K562 (cell line): ENCODE results near the gene C20orf141. TPM values are rescaled to one million over a fixed set of nuclear protein-coding genes. Genes with fewer than 3 reads are reported as not detected.

Experiments
- ATAC-seq: fragments of 200-7000 bp; cut with Tn5 transposase; 3 replicates; pipeline ENCODE4 v1.9.1; 2020; ENCODE audit warnings: moderate library complexity
- BruUV-seq: library from RNA; stranded (reverse); fragments of 400-500 nt; replicated peaks from 2 replicates; lab custom pipeline; 2021; lab: Mats Ljungman, UMichigan
- CTCF ChIA-PET: fragments of 300-600 bp; formaldehyde crosslinking; extraction: SDS; loops from one replicate; lab custom pipeline; 2021; ENCODE audit warnings: low intra/inter-chr PET ratio; lab: Yijun Ruan, JAX
- POLR2A ChIA-PET: fragments of 300-600, 350-650 bp; sonication (Branson Sonifier 250); formaldehyde crosslinking; extraction: SDS; loops from one replicate; lab custom pipeline; 2021; ENCODE audit warnings: antibody characterized with exemption, inconsistent platforms; lab: Yijun Ruan, JAX
- DNase-seq, 4 experiments: peaks; one replicate each; pipeline versions ENCODE4 v3.0.0 to v3.0.0-alpha.2; 2011 to 2018; ENCODE audit warnings: low spot score in 3 of 4, mixed read lengths in 3 of 4; ENCODE audit errors: extremely low read depth in 1 of 4
- FAIRE-seq: peaks from 2 replicates; lab custom pipeline; 2011; peaks lifted over from hg19 to GRCh38; lab: Jason Lieb, UNC
- H2AFZ ChIP-seq: 2 replicates; pipeline ENCODE4 v1.6.0; 2011; ENCODE audit warnings: low read depth, low read length, control low read depth, inconsistent platforms
- H3K27ac ChIP-seq: fragments of 200-600 bp; 3 replicates; pipeline ENCODE4 v1.8.0; 2011; ENCODE audit warnings: low read depth, mild to moderate bottlenecking, control low read depth, inconsistent platforms, low read length, moderate library complexity, mixed read lengths; ENCODE audit errors: extremely low read depth
- H3K27me3 ChIP-seq, 2 experiments: fragments of 300-600 bp in 1 of 2; 2 replicates in 1 of 2; 3 replicates in 1 of 2; pipeline versions ENCODE4 v1.6.0 to v1.8.0; 2011; ENCODE audit warnings: inconsistent platforms in 2 of 2, low read length in 2 of 2, mild to moderate bottlenecking in 1 of 2, mixed read lengths in 1 of 2, moderate library complexity in 1 of 2; ENCODE audit not compliant: control insufficient read depth in 2 of 2, insufficient read depth in 2 of 2
- H3K36me3 ChIP-seq: fragments of 300-600 bp; 3 replicates; pipeline ENCODE4 v1.8.0; 2011; ENCODE audit warnings: mild to moderate bottlenecking, low read length, inconsistent platforms; ENCODE audit not compliant: control insufficient read depth, insufficient read depth
- H3K4me1 ChIP-seq, 2 experiments: fragments of 200-600 bp in 1 of 2; replicated peaks in 1 of 2; 2 replicates in 1 of 2; 3 replicates in 1 of 2; pipeline versions ENCODE4 v1.5.1 to v1.8.0; 2011; ENCODE audit warnings: inconsistent platforms in 2 of 2, low read length in 2 of 2, mild to moderate bottlenecking in 1 of 2, mixed read lengths in 1 of 2, moderate library complexity in 1 of 2; ENCODE audit not compliant: control insufficient read depth in 2 of 2, insufficient read depth in 2 of 2
- H3K4me2 ChIP-seq: 2 replicates; pipeline ENCODE4 v1.6.1; 2011; ENCODE audit warnings: low read length, control low read depth, inconsistent platforms, mixed read lengths; ENCODE audit not compliant: insufficient read depth
- H3K4me3 ChIP-seq: fragments of 200-600 bp; sonication (generic), shearing (Covaris generic); 2 replicates; pipeline ENCODE4 v1.5.1; 2016; ENCODE audit warnings: control low read depth, inconsistent platforms
- H3K79me2 ChIP-seq: fragments of 200-600 bp; 3 replicates; pipeline ENCODE4 v1.8.0; 2011; ENCODE audit warnings: low read length, inconsistent platforms; ENCODE audit not compliant: control insufficient read depth, insufficient read depth
- H3K9ac ChIP-seq, 2 experiments: 2 replicates each; pipeline versions ENCODE4 v1.6.0 to v1.6.1; 2011; ENCODE audit warnings: low read depth in 2 of 2, low read length in 2 of 2, control low read depth in 1 of 2, inconsistent platforms in 1 of 2, mild to moderate bottlenecking in 1 of 2, mixed read lengths in 1 of 2; ENCODE audit not compliant: insufficient read depth in 1 of 2
- H3K9me1 ChIP-seq: one replicate; pipeline ENCODE4 v1.6.0; 2011; ENCODE audit warnings: inconsistent platforms, mild to moderate bottlenecking, low read length, moderate library complexity; ENCODE audit not compliant: control insufficient read depth, insufficient read depth
- H3K9me3 ChIP-seq: replicated peaks from 2 replicates; pipeline ENCODE4 v1.5.1; 2011; ENCODE audit warnings: low read depth, low read length, inconsistent platforms; ENCODE audit not compliant: control insufficient read depth, insufficient read depth
- H4K20me1 ChIP-seq: replicated peaks from 2 replicates; pipeline ENCODE4 v1.6.1; 2011; ENCODE audit warnings: low read length, inconsistent platforms, mixed read lengths; ENCODE audit not compliant: control insufficient read depth, insufficient read depth
- ATF1 ChIP-seq, 2 experiments: fragments of 450-650 bp in 1 of 2; IDR thresholded peaks; 2 replicates each; pipeline ENCODE4 v1.6.1; 2016; ENCODE audit warnings: missing compliant biosample characterization in 1 of 2, missing genetic modification characterization in 1 of 2
- CREM ChIP-seq: IDR thresholded peaks from 2 replicates; pipeline ENCODE4 v1.6.1; 2014; ENCODE audit warnings: antibody characterized with exemption, low read depth
- HMG20B ChIP-seq: fragments of 250-450 bp; sonication (Bioruptor Pico); IDR thresholded peaks from 2 replicates; pipeline ENCODE4 v1.5.0; 2021; ENCODE audit warnings: mild to moderate bottlenecking
- MAFK ChIP-seq: IDR thresholded peaks from 2 replicates; pipeline ENCODE4 v1.6.1; 2011; ENCODE audit warnings: low read length, improper control_type of control experiment
- MEF2D ChIP-seq: conservative IDR thresholded peaks from 2 replicates; pipeline ENCODE4 v1.6.1; 2016; ENCODE audit warnings: low read depth, missing genetic modification characterization, missing compliant biosample characterization
- ZNF764 ChIP-seq: fragments of 250-450 bp; sonication (Bioruptor Pico); IDR thresholded peaks from 2 replicates; pipeline ENCODE4 v1.4.0; 2020; ENCODE audit warnings: low read depth, mild to moderate bottlenecking, moderate library complexity
- WGBS: fragments of 100-300 bp; shearing (Covaris generic); methylation state at CpG from one replicate; pipeline ENCODE4 v1.1.6; 2016; ENCODE audit warnings: low coverage, mixed read lengths; ENCODE audit not compliant: insufficient coverage; ENCODE audit errors: missing lambda C conversion rate; 5-methylcytosine and 5-hydroxymethylcytosine counted together
- in situ Hi-C: fragments of 300-500 bp; cut with MboI; formaldehyde crosslinking; loops from 4 replicates; pipeline ENCODE4 v1.15.0; 2018; ENCODE audit warnings: inconsistent platforms, mixed read lengths
- intact Hi-C: fragments of 100-400 bp; cut with micrococcal nuclease; formaldehyde crosslinking; loops from 2 replicates; pipeline ENCODE4 v1.14.2; 2022
- polyA plus RNA-seq, 8 experiments: library from polyadenylated mRNA; depleted of rRNA in 4 of 8; stranded (reverse) in 5 of 8; unstranded in 3 of 8; fragments of >200 nt; fragmentation: Nextera tagmentation in 2 of 8; fragmentation: Illumina TruSeq in 1 of 8; extraction: Ambion mirVana in 2 of 8; extraction: Trizol in 1 of 8; gene quantifications; 2 replicates each; pipeline versions ENCODE4 v1.2.1 to v1.2.3, GENCODE V29; 2011 to 2014; ENCODE audit warnings: inconsistent platforms in 1 of 8, missing spikeins in 1 of 8
- total RNA-seq, 7 experiments: library from RNA; depleted of rRNA in 6 of 7; stranded (reverse); fragments of >200 nt in 6 of 7; fragmentation: Illumina TruSeq in 2 of 7; extraction: Trizol in 2 of 7; gene quantifications; 2 replicates each; pipeline versions ENCODE4 v1.2.1 to v1.2.3, GENCODE V29; 2011 to 2021; ENCODE audit warnings: low replicate concordance in 1 of 7
- TF ChIP-seq, protein P1 (sequence below): fragments of 250-450 bp; sonication (Bioruptor Pico); IDR thresholded peaks from 2 replicates; pipeline ENCODE4 v1.9.0; 2021; ENCODE audit warnings: mild to moderate bottlenecking, inconsistent platforms

C20orf141 gene
- total and polyA plus RNA-seq, 9 of the 15 experiments (the other 6 are each of a cell fraction or from before 2014, with no cell fraction given) = not detected

DNA sequence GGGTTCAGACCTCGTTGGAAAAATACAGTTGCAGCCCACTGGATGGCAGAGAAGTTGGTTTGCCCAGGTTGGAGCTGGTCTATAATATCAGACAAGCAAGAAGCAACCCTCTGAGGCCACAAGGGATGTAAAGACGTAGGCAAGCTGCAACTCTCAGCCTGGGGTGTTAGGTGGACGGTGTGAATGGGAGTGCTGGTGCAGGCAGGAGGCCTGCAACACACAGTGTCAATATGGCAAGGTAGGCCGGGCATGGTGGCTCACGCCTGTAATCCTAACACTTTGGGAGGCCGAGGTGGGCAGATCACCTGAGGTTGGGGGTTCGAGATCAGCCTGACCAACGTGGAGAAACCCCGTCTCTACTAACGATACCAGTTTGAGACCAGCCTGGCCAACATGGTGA lies 36.3 kb downstream of the C20orf141 start:
- POLR2A ChIA-PET = interaction anchor here (1.4 to 1.8 kb wide), 2 partner anchors 19 to 30 kb away, joined by 3 to 4 read pairs; no protein-coding TSS in a partner anchor
- intact Hi-C loops = loop anchor here (5.0 kb wide), 1 partner anchor 164 kb away; no protein-coding TSS in a partner anchor
- BruUV-seq = no TSS peak

More for the DNA sequence above, 36.3 kb downstream of the C20orf141 start:
- no peak for DNase-seq
- no peaks in the 10 kb centered on the region for H3K36me3 ChIP-seq
- no peak overlapping the region for H3K9ac ChIP-seq
- no peak for TF ChIP-seq CREM
- no peak for TF ChIP-seq HMG20B
- no peak for TF ChIP-seq MAFK
- no peak for TF ChIP-seq ZNF764
- TF ChIP-seq ATF1 (CRISPR knock-in tag; IDR thresholded peaks at IDR 0.05) = no peak
- no peak for TF ChIP-seq ATF1 (tag; IDR thresholded peaks at IDR 0.05)
- TF ChIP-seq MEF2D (tag) = no peak
- TF ChIP-seq, protein P1, sequence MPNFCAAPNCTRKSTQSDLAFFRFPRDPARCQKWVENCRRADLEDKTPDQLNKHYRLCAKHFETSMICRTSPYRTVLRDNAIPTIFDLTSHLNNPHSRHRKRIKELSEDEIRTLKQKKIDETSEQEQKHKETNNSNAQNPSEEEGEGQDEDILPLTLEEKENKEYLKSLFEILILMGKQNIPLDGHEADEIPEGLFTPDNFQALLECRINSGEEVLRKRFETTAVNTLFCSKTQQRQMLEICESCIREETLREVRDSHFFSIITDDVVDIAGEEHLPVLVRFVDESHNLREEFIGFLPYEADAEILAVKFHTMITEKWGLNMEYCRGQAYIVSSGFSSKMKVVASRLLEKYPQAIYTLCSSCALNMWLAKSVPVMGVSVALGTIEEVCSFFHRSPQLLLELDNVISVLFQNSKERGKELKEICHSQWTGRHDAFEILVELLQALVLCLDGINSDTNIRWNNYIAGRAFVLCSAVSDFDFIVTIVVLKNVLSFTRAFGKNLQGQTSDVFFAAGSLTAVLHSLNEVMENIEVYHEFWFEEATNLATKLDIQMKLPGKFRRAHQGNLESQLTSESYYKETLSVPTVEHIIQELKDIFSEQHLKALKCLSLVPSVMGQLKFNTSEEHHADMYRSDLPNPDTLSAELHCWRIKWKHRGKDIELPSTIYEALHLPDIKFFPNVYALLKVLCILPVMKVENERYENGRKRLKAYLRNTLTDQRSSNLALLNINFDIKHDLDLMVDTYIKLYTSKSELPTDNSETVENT (CRISPR knock-in tag) = no peak
- H2AFZ ChIP-seq = no peak overlapping the region
- no peaks in the 10 kb centered on the region for H4K20me1 ChIP-seq
- H3K9me1 ChIP-seq = no peaks in the 10 kb centered on the region
- ATAC-seq = no peak
- H3K27ac ChIP-seq = no peak overlapping the region
- peaks cover 2 to 3% of the 10 kb centered on the region in 2 experiments; a peak in 2 of 5 replicates for H3K4me1 ChIP-seq
- CTCF ChIA-PET = interaction anchor here (3.0 kb wide), 1 partner anchor 96 kb away, joined by 24 read pairs; no protein-coding TSS in a partner anchor
- in situ Hi-C loops = loop anchor here (5.0 kb wide), 1 partner anchor 164 kb away; no protein-coding TSS in a partner anchor
- WGBS = 81% methylated on average over 7 of the region's 10 CpGs
- no peaks in the 10 kb centered on the region for H3K79me2 ChIP-seq
- no peak overlapping the region for H3K4me3 ChIP-seq
- no peaks in the 10 kb centered on the region for H3K9me3 ChIP-seq
- no peak overlapping the region for H3K4me2 ChIP-seq
- no peak for FAIRE-seq
- no peaks in the 10 kb centered on the region for H3K27me3 ChIP-seq
